WTC11 (cell line): ENCODE data around the gene SPO11. TPM values are rescaled to one million over a fixed set of nuclear protein-coding genes. Genes with fewer than 3 reads are reported as not detected.

Experiments used
- ATAC-seq: fragments of 200-7000 bp; cut with Tn5 transposase; 2 replicates; pipeline ENCODE4 v1.10.0; 2021; ENCODE audit warnings: mild to moderate bottlenecking, moderate library complexity
- CTCF ChIA-PET: fragments of 300-600 bp; sonication (Branson Sonifier 250); formaldehyde crosslinking; loops from one replicate; lab custom pipeline; 2021; ENCODE audit warnings: antibody characterized with exemption; lab: Charles Lee
- POLR2A ChIA-PET: fragments of 350-600 bp; sonication (Branson Sonifier 250); formaldehyde crosslinking; loops from one replicate; lab custom pipeline; 2021; ENCODE audit warnings: antibody characterized with exemption; lab: Charles Lee
- DNase-seq: peaks from one replicate; pipeline ENCODE4 v3.0.0; 2021; ENCODE audit warnings: low spot score
- H3K27ac Mint-ChIP-seq: 2 replicates; pipeline ENCODE4 v1.8.0; 2021; ENCODE audit warnings: mixed read lengths
- H3K27me3 Mint-ChIP-seq: 2 replicates; pipeline ENCODE4 v1.8.0; 2021; ENCODE audit warnings: low read depth, mild to moderate bottlenecking, moderate library complexity, mixed read lengths
- H3K36me3 Mint-ChIP-seq: 2 replicates; pipeline ENCODE4 v1.8.0; 2021; ENCODE audit warnings: mixed read lengths
- H3K4me1 Mint-ChIP-seq: 2 replicates; pipeline ENCODE4 v1.8.0; 2022; ENCODE audit warnings: mixed read lengths
- H3K4me3 Mint-ChIP-seq: 2 replicates; pipeline ENCODE4 v1.8.0; 2021; ENCODE audit warnings: mild to moderate bottlenecking, moderate library complexity, mixed read lengths
- H3K9me3 Mint-ChIP-seq: 2 replicates; pipeline ENCODE4 v1.8.0; 2021; ENCODE audit warnings: mixed read lengths
- ATF1 ChIP-seq: sonication (generic); formaldehyde crosslinking; IDR thresholded peaks from 2 replicates; pipeline ENCODE4 v1.8.1; 2023; ENCODE audit warnings: mild to moderate bottlenecking, moderate library complexity, missing genetic modification reagents
- ESRRA ChIP-seq: sonication (generic); formaldehyde crosslinking; IDR thresholded peaks from 2 replicates; pipeline ENCODE4 v1.8.1; 2022; ENCODE audit warnings: mild to moderate bottlenecking, missing genetic modification reagents, borderline replicate concordance
- FOXJ3 ChIP-seq: sonication (generic); formaldehyde crosslinking; IDR thresholded peaks from 2 replicates; pipeline ENCODE4 v1.9.0; 2021; ENCODE audit warnings: missing genetic modification reagents, mild to moderate bottlenecking, borderline replicate concordance
- GABPB1 ChIP-seq: sonication (generic); formaldehyde crosslinking; IDR thresholded peaks from 2 replicates; pipeline ENCODE4 v1.8.1; 2023; ENCODE audit warnings: mild to moderate bottlenecking, missing genetic modification reagents
- HMGA2 ChIP-seq: fragments of 250-450 bp; sonication (Bioruptor Pico); IDR thresholded peaks from 2 replicates; pipeline ENCODE4 v1.4.0; 2021; ENCODE audit warnings: mild to moderate bottlenecking, moderate library complexity
- JAZF1 ChIP-seq: fragments of 250-450 bp; sonication (Bioruptor Pico); IDR thresholded peaks from 2 replicates; pipeline ENCODE4 v1.9.0; 2021; ENCODE audit warnings: moderate library complexity, mild to moderate bottlenecking, inconsistent platforms
- JUN ChIP-seq: sonication (generic); formaldehyde crosslinking; IDR thresholded peaks from 2 replicates; pipeline ENCODE4 v1.8.0; 2023; ENCODE audit warnings: mild to moderate bottlenecking, missing genetic modification reagents
- MXD4 ChIP-seq: fragments of 250-450 bp; sonication (Bioruptor Pico); IDR thresholded peaks from 2 replicates; pipeline ENCODE4 v1.8.0; 2021; ENCODE audit warnings: mild to moderate bottlenecking, moderate library complexity, borderline replicate concordance
- MYBL2 ChIP-seq: sonication (generic); formaldehyde crosslinking; IDR thresholded peaks from 2 replicates; pipeline ENCODE4 v1.8.1; 2023; ENCODE audit warnings: mild to moderate bottlenecking, moderate library complexity, missing genetic modification reagents
- NFE2L1 ChIP-seq: sonication (generic); formaldehyde crosslinking; IDR thresholded peaks from 2 replicates; pipeline ENCODE4 v1.8.1; 2023; ENCODE audit warnings: missing genetic modification reagents
- NR1H2 ChIP-seq: sonication (generic); formaldehyde crosslinking; IDR thresholded peaks from 2 replicates; pipeline ENCODE4 v1.9.0; 2021; ENCODE audit warnings: mild to moderate bottlenecking, moderate library complexity, missing genetic modification reagents
- NR2C2 ChIP-seq: sonication (generic); formaldehyde crosslinking; IDR thresholded peaks from 2 replicates; pipeline ENCODE4 v1.8.0; 2022; ENCODE audit warnings: mild to moderate bottlenecking, missing genetic modification reagents
- NR3C1 ChIP-seq: sonication (generic); formaldehyde crosslinking; conservative IDR thresholded peaks from 2 replicates; pipeline ENCODE4 v1.8.1; 2023; ENCODE audit warnings: low read depth, mild to moderate bottlenecking, missing genetic modification reagents
- SMAD4 ChIP-seq: sonication (generic); formaldehyde crosslinking; IDR thresholded peaks from 2 replicates; pipeline ENCODE4 v1.8.0; 2022; ENCODE audit warnings: mild to moderate bottlenecking, missing genetic modification reagents
- SP1 ChIP-seq: sonication (generic); formaldehyde crosslinking; conservative IDR thresholded peaks from 2 replicates; pipeline ENCODE4 v1.8.1; 2022; ENCODE audit warnings: missing genetic modification reagents
- TCF7 ChIP-seq: sonication (generic); formaldehyde crosslinking; IDR thresholded peaks from 2 replicates; pipeline ENCODE4 v1.8.0; 2022; ENCODE audit warnings: mild to moderate bottlenecking, low read depth, missing genetic modification reagents, moderate library complexity
- TEAD1 ChIP-seq: sonication (generic); formaldehyde crosslinking; IDR thresholded peaks from 2 replicates; pipeline ENCODE4 v1.8.0; 2022; ENCODE audit warnings: mild to moderate bottlenecking, missing genetic modification reagents
- TP53 ChIP-seq: sonication (generic); formaldehyde crosslinking; IDR thresholded peaks from 2 replicates; pipeline ENCODE4 v1.8.1; 2023; ENCODE audit warnings: mild to moderate bottlenecking, missing genetic modification reagents
- ZNF121 ChIP-seq: sonication (generic); formaldehyde crosslinking; IDR thresholded peaks from 2 replicates; pipeline ENCODE4 v1.8.0; 2023; ENCODE audit warnings: missing genetic modification reagents
- ZNF263 ChIP-seq: sonication (generic); formaldehyde crosslinking; IDR thresholded peaks from 2 replicates; pipeline ENCODE4 v1.8.1; 2022; ENCODE audit warnings: low read depth, mild to moderate bottlenecking, moderate library complexity, missing genetic modification reagents
- ZNF317 ChIP-seq: sonication (generic); formaldehyde crosslinking; IDR thresholded peaks from 2 replicates; pipeline ENCODE4 v1.8.1; 2023; ENCODE audit warnings: low read depth, mild to moderate bottlenecking, moderate library complexity, missing genetic modification reagents, borderline replicate concordance
- ZNF416 ChIP-seq: fragments of 250-450 bp; sonication (Bioruptor Pico); IDR thresholded peaks from 2 replicates; pipeline ENCODE4 v1.9.0; 2021; ENCODE audit warnings: mild to moderate bottlenecking, inconsistent platforms
- ZNF671 ChIP-seq: fragments of 250-450 bp; sonication (Bioruptor Pico); IDR thresholded peaks from 2 replicates; pipeline ENCODE4 v1.8.0; 2021; ENCODE audit warnings: mild to moderate bottlenecking
- total RNA-seq: library from RNA; stranded (reverse); gene quantifications from 3 replicates; pipeline ENCODE4 v1.2.3, GENCODE V29; 2021
- TF ChIP-seq, protein P1 (sequence below): sonication (generic); formaldehyde crosslinking; conservative IDR thresholded peaks from 2 replicates; pipeline ENCODE4 v1.8.1; 2022; ENCODE audit warnings: mild to moderate bottlenecking, missing genetic modification reagents
- TF ChIP-seq, protein P2 (sequence below): sonication (generic); formaldehyde crosslinking; IDR thresholded peaks from 2 replicates; pipeline ENCODE4 v1.8.1; 2022; ENCODE audit warnings: mild to moderate bottlenecking, missing genetic modification reagents, moderate library complexity, borderline replicate concordance
- TF ChIP-seq, protein P3 (sequence below): sonication (generic); formaldehyde crosslinking; IDR thresholded peaks from 2 replicates; pipeline ENCODE4 v1.8.0; 2023; ENCODE audit warnings: missing genetic modification reagents
- TF ChIP-seq, protein P4 (sequence below): fragments of 250-450 bp; sonication (Bioruptor Pico); IDR thresholded peaks from 2 replicates; pipeline ENCODE4 v1.9.0; 2021; ENCODE audit warnings: moderate library complexity, mild to moderate bottlenecking, inconsistent platforms, borderline replicate concordance
- TF ChIP-seq, protein P5 (sequence below): sonication (generic); formaldehyde crosslinking; IDR thresholded peaks from 2 replicates; pipeline ENCODE4 v1.8.0; 2022; ENCODE audit warnings: mild to moderate bottlenecking, missing genetic modification reagents

The SPO11 gene
- total RNA-seq, 1 experiment from 2014 or later, result not detected

DNA sequence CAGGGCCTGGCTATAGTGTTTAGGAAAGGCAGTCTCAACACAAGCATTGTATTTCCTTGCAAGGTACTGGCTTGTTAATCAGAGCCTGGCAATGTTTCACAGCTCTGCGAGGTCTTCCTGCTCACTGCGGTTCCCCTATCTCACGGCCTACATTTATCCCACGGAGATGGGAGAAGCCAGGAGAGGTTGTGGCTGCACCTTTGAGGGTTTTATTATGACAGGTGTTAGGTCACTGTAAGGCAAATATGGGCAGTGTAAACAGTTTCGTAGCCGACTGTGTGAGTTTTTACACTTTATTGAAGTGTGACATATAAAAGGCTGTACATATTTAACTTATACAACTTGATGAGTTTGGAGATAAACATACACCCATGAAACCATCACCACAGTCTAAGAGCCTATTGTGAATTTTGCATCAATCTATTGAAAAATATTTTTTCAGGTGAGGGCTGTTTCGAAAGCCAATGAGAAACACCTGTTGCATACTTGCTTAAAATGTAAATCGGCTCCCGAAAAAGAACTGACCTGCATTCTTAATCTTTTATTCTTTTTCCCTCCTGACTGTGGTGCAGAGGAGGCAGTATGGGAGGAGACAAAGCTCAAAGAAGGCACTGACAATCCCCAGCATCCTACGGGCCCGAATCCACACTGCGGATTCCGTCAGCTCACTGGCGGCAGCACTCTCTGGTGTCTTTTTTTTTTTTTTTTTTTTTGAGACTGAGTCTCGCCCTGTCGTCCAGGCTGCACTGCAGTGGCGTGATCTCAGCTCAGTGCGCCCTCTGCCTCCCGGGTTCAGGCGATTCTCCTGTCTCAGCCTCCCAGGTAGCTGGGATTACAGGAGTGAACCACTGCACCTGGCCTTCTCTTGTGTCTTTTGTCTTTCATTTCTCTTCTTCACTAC is 54.1 kb downstream of the SPO11 start:
- H3K27ac Mint-ChIP-seq, result no peak overlapping the region
- no peaks in the 10 kb centered on the region for H3K27me3 Mint-ChIP-seq
- ATAC-seq (peak; percentile 35; the same call in 1 of the 2 replicates), DNase-seq (no peak)
- H3K4me3 Mint-ChIP-seq, result no peak overlapping the region
- CTCF ChIA-PET, result interaction anchor here (0.6 to 1.7 kb wide), 17 partner anchors 11 to 734 kb away, joined by 3 to 8 read pairs (median 4); no protein-coding TSS in a partner anchor
- peaks cover 8% of the 10 kb centered on the region; the same call in 1 of the 2 replicates for H3K36me3 Mint-ChIP-seq
- POLR2A ChIA-PET, result interaction anchor here (0.6 kb wide), 2 partner anchors 28 to 326 kb away, joined by 3 read pairs; partner anchors contain the start of gene PMEPA1
- H3K9me3 Mint-ChIP-seq, result no peaks in the 10 kb centered on the region
- peaks cover 7% of the 10 kb centered on the region for H3K4me1 Mint-ChIP-seq
- no peak for TF ChIP-seq JAZF1 (CRISPR knock-in tag)
- TF ChIP-seq ZNF121 (CRISPR knock-in tag), result no peak
- no peak for TF ChIP-seq TCF7 (CRISPR knock-in tag)
- TF ChIP-seq JUN (CRISPR knock-in tag), result no peak
- no peak for TF ChIP-seq TP53 (CRISPR knock-in tag)
- no peak for TF ChIP-seq GABPB1 (CRISPR knock-in tag)
- TF ChIP-seq ATF1 (CRISPR knock-in tag), result no peak
- TF ChIP-seq SMAD4 (CRISPR knock-in tag), result no peak
- TF ChIP-seq NR1H2 (CRISPR knock-in tag), result no peak
- TF ChIP-seq NR3C1 (CRISPR knock-in tag), result no peak
- no peak for TF ChIP-seq TEAD1 (CRISPR knock-in tag)
- no peak for TF ChIP-seq ZNF317 (CRISPR knock-in tag)

DNA sequence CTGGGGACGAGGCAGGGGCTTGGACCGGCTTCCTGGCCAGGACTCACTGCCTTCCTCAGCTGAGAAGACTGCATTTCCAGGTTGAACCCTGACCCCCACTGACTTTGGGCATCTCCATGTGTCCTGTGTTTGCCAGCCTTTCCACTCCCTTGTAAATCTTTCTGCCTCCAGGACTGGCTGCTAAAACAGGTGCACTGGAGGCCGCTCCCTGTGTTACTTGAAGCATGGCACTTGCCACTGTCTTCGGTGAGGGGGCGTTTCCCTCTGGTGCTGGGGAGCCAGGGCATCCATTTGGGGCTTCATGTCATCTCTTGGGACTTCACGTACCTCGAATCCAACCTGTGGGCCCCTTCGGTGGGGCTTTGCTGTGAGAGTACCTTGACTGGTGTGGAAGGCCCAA is 54.9 kb downstream of the SPO11 start:
- ATAC-seq, result no peak
- ChIA-PET CTCF (interaction anchor here (0.7 to 1.7 kb wide), 9 partner anchors 14 to 387 kb away, joined by 4 to 8 read pairs (median 5); no protein-coding TSS in a partner anchor), POLR2A (no interaction called here)
- TF ChIP-seq, protein P1, sequence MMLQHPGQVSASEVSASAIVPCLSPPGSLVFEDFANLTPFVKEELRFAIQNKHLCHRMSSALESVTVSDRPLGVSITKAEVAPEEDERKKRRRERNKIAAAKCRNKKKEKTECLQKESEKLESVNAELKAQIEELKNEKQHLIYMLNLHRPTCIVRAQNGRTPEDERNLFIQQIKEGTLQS (CRISPR knock-in tag), result no peak
- TF ChIP-seq JAZF1 (CRISPR knock-in tag) (no peak), MXD4 (CRISPR knock-in tag) (no peak), ESRRA (CRISPR knock-in tag) (no peak), ZNF263 (CRISPR knock-in tag) (no peak), ZNF671 (no peak), FOXJ3 (no peak), MYBL2 (CRISPR knock-in tag) (no peak), HMGA2 (CRISPR knock-in tag) (no peak), ZNF416 (no peak), NR2C2 (CRISPR knock-in tag) (no peak), SP1 (no peak), NFE2L1 (no peak)
- TF ChIP-seq, protein P2, sequence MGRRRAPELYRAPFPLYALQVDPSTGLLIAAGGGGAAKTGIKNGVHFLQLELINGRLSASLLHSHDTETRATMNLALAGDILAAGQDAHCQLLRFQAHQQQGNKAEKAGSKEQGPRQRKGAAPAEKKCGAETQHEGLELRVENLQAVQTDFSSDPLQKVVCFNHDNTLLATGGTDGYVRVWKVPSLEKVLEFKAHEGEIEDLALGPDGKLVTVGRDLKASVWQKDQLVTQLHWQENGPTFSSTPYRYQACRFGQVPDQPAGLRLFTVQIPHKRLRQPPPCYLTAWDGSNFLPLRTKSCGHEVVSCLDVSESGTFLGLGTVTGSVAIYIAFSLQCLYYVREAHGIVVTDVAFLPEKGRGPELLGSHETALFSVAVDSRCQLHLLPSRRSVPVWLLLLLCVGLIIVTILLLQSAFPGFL (CRISPR knock-in tag), result no peak
- TF ChIP-seq, protein P3, sequence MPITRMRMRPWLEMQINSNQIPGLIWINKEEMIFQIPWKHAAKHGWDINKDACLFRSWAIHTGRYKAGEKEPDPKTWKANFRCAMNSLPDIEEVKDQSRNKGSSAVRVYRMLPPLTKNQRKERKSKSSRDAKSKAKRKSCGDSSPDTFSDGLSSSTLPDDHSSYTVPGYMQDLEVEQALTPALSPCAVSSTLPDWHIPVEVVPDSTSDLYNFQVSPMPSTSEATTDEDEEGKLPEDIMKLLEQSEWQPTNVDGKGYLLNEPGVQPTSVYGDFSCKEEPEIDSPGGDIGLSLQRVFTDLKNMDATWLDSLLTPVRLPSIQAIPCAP, result no peak
- TF ChIP-seq, protein P4, sequence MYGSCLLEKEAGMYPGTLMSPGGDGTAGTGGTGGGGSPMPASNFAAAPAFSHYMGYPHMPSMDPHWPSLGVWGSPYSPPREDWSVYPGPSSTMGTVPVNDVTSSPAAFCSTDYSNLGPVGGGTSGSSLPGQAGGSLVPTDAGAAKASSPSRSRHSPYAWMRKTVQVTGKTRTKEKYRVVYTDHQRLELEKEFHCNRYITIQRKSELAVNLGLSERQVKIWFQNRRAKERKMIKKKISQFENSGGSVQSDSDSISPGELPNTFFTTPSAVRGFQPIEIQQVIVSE, result no peak
- TF ChIP-seq, protein P5, sequence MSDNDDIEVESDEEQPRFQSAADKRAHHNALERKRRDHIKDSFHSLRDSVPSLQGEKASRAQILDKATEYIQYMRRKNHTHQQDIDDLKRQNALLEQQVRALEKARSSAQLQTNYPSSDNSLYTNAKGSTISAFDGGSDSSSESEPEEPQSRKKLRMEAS (CRISPR knock-in tag), result no peak
- Mint-ChIP-seq H3K4me3 (no peak overlapping the region), H3K4me1 (peaks cover 7% of the 10 kb centered on the region), H3K36me3 (peaks cover 6% of the 10 kb centered on the region; the same call in 1 of the 2 replicates), H3K27ac (no peak overlapping the region), H3K27me3 (no peaks in the 10 kb centered on the region), H3K9me3 (no peaks in the 10 kb centered on the region)
- DNase-seq, result no peak
